HG02571 (cell line): ENCODE measurements around the gene IRF4.
A peak's percentile ranks its signal among the peaks of the same experiment; 100 is the strongest.

ENCODE experiments used
- ATAC-seq: cut with Tn5 transposase; IDR thresholded peaks from one replicate; pipeline ENCODE4 v1.9.1; 2021; ENCODE audit warnings: mild to moderate bottlenecking, moderate library complexity; ENCODE audit not compliant: unreplicated experiment

The IRF4 gene

GRCh38 chr6:352896-353470, 38.6 kb upstream of the IRF4 start:
- ATAC-seq: no peak

DNA sequence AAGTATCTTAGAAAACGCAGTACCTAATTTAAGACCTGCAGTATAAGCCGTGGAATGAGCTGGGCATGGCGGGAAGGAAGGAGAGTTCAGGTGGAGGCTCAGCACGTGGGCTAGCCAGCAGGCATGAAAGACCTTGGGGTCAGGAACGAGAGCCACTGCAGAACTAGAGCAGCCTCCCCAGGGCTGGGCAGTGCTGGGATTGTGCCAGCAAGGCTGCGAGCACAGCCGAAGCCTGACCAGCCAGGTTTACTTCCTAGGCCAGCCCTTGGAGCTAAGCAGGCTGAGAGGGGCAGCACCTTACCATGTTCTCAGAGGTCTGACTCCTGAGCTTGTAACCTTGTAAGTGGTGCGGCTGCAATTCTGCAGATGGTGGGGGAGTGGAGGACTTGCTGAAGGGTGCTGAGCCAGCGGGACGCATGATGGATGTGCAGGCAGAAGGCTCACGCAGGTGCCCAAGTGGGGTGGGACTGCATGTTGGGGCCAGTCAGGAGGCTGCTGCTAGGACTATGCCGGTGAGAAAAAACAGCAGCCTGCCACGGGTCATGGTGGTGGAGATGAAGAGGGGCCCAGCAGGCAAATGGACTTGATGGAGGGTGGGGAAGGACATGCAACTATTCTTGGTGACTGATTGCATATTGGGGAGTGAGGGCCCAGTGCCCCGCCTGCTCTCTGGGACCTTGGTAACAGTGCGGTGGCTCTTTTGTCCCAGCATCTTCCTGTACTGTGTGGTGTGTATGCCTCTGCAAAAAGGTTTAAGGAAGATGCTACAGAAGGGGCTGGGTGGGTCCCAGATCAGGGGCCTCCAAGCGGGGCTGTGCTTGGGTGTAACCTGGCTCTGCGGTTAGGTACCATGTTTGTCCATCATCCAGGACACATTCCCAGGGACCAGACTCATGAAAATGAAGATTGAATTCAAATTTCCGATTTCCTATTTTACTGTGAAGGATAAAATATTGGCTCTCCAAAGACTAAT, 37.6 kb upstream of the IRF4 start:
- ATAC-seq: no peak

GRCh38 chr6:354631-355280, 36.8 kb upstream of the IRF4 start:
- no peak for ATAC-seq

- no peak for ATAC-seq
Observed at GRCh38 chr6:355373-356208, 36.0 kb upstream of the IRF4 start.

DNA sequence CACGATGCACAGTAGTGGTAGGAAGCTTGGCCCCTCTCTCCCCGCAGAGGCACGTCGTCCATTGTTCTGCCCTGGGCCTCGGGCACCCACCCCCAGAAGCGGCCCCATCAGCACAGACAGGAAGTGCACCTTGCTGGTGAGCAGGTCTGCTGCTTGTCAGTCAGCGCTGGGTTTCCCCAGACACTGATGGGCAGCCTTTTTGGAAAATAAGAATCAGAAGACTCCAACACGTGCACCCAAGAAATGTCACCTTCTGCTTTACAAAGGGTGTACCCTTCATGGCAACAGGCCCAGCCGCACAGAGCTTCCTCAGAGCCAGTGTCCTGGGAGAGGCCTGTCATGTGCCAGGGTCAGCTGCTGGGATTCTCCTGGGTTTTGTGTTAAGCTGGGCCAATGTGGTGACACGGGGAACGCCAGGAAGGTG, 34.7 kb upstream of the IRF4 start:
- peak; percentile 37 for ATAC-seq

- ATAC-seq: no peak
Observed at GRCh38 chr6:357261-357790, 34.2 kb upstream of the IRF4 start.

- no peak for ATAC-seq
Observed at GRCh38 chr6:357791-358341, 33.7 kb upstream of the IRF4 start.

- ATAC-seq: no peak
Observed at GRCh38 chr6:358432-358831, 33.1 kb upstream of the IRF4 start.

GRCh38 chr6:358847-359246, 32.7 kb upstream of the IRF4 start:
- no peak for ATAC-seq

DNA sequence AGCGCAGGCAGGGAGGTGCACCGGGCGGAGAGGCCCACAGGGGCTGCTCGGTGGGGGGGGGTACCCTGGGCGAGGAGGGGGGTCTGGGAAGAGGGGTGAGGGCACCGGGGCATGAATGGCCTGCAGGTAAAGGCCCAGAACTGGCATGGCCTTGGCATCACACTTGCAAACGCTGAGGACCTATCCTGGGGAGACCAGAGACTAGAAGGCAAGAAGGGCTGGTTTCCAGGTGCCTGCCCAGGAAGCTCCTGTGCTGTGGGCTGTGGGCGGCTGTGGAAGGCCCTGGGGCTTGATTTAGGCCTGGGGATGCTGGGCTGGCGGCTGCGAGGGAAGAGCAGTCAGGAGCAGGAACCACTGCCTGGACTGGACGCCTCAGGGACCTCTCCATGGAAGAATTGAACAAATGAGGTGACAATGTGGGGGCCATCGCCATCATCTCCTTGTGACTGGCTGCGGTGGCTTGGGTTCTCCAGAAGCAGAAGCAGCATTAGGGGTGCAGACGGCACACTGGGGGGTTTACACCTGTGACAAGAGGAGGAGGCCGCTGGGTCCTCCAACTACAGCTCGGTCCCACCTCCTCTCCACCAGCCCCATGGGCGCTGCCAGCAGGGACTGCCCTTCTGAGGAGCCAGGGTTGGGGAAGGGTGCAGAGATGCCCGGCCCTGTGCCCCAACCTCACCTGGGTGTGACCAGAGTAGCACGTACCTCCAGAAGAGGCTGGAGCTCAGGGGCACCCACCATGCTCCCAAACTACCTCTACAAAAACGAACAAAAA, 32.1 kb upstream of the IRF4 start:
- no peak for ATAC-seq

GRCh38 chr6:360349-360748, 31.2 kb upstream of the IRF4 start:
- no peak for ATAC-seq

- ATAC-seq: no peak
Observed at GRCh38 chr6:360764-361373, 30.7 kb upstream of the IRF4 start.

DNA sequence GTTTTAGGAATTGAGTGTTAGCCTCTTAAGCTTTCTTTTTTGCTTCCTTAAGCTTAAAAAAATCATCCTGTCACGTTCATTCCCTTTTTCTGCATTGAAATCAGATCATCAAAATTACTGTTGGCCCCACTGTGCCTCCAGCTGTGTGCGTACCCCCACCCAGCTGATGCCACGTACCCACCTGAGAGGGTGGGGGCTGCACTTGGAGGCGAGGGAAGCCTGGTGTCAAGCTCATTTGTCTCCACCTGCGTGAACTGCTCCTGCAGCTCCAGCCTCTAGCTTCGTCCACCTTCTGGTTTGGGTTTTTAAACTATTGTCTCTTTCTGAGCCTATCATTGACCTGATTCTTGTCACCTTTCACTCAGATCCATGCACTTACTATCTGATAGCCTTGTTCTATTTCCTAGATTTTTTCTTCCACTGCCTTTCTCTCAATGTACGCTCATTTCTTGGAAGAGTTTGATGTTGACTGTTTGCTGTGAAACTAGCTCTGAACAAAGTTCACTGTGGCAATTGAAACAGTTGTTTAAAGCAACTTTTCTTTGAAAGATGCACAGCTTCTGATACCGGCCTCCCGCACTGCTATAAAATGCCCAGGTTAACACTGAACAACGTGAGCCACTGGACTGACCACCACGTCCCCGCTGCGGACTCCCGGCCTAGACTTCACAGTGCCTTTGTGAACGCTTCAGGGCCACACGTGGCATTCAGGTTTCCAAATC, 30.0 kb upstream of the IRF4 start:
- ATAC-seq: no peak

GRCh38 chr6:362231-362923, 29.2 kb upstream of the IRF4 start:
- no peak for ATAC-seq

DNA sequence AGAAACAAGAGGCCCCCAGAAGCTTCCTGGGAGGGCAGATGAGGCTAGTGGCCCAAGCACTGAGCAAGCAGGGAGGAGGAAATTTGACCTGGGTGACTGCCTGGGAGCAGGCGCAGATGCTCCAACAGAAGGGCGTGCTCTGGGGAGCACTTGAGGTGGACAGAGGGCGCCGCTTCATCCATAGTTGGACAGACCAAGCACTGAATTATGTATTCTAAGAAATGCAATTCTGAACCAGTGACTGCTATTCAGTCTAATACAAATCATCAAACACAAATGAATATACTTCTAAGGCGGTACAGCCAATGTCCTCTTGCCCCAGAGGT, 28.7 kb upstream of the IRF4 start:
- ATAC-seq: no peak

- ATAC-seq: no peak
Observed at GRCh38 chr6:363291-363690, 28.3 kb upstream of the IRF4 start.

GRCh38 chr6:363909-364308, 27.6 kb upstream of the IRF4 start:
- ATAC-seq: no peak
